BLaER1 treated with 17β-estradiol and CSF1 and Interleukin-3, amounts not matched to agents 10 nM and 100 nM (cell line): ENCODE measurements around the gene ZNF493.
A peak's percentile ranks its signal among the peaks of the same experiment; 100 is the strongest.

ENCODE experiments used
- H3K27ac ChIP-seq, 11 experiments: shearing (Covaris generic); formaldehyde crosslinking; 2 replicates each; pipeline ENCODE4 v1.8.1; 2022
- H3K27me3 ChIP-seq, 11 experiments: shearing (Covaris generic); formaldehyde crosslinking; 2 replicates each; pipeline ENCODE4 v1.8.1; 2022
- H3K36me3 ChIP-seq, 11 experiments: shearing (Covaris generic); formaldehyde crosslinking; 2 replicates each; pipeline ENCODE4 v1.8.1; 2022
- H3K4me1 ChIP-seq, 10 experiments: shearing (Covaris generic); formaldehyde crosslinking; 2 replicates each; pipeline ENCODE4 v1.8.1; 2022
- H3K4me2 ChIP-seq, 11 experiments: shearing (Covaris generic); formaldehyde crosslinking; 2 replicates each; pipeline ENCODE4 v1.8.1; 2022
- H3K4me3 ChIP-seq, 10 experiments: shearing (Covaris generic); formaldehyde crosslinking; 2 replicates each; pipeline ENCODE4 v1.8.1; 2022
- H3K9ac ChIP-seq, 11 experiments: shearing (Covaris generic); formaldehyde crosslinking; 2 replicates each; pipeline ENCODE4 v1.8.1; 2022
- H3K9me3 ChIP-seq, 11 experiments: shearing (Covaris generic); formaldehyde crosslinking; replicated peaks in 1 of 11; 2 replicates each; pipeline ENCODE4 v1.8.1; 2022
- H4K20me1 ChIP-seq, 11 experiments: shearing (Covaris generic); formaldehyde crosslinking; 2 replicates each; pipeline ENCODE4 v1.8.1; 2022
- Cebpa-rat ChIP-seq, 11 experiments: shearing (Covaris generic); IDR thresholded peaks; 2 replicates each; pipeline ENCODE4 v1.8.1; 2022

The ZNF493 gene

DNA sequence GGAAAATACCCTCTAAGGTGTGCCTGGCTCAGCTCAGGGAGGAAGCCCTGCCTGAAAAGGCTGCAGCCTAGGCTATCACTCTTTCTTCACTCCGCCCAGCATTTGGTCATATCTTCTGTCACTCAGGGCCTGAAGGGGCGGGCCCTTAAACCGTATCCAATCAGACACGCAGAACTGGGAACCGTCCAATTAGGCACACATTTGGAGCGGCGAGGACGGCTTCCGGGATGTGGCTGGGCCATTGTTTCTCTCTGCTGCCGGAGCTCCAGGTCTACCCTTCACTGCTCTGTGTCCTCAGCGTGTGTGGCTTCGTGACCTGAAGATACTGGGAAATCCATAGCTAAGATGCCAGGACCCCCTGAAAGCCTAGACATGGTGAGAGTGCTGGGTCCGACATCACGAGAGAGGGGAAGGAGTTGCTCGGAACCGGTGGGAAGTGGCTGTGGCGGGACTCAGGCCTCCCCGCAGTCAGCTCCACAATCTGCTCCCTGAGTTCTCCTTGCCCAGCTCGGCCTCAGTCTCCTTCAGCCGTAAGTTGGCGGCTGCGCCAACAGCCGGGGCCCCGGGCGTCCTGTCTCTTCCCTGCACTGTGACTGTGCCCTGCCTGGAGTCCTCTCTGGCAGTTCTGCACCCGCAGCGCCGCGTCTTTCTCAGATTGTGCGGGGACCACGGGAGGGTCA, at the start of gene ZNF493:
ZNF493 (plus strand) TSS at position 241 of the 680 bp plus-strand sequence; CDS start at position 346, 105 bp downstream.
- H3K4me2 ChIP-seq, result peak within 1 kb of the TSS; percentile 74 to 93 (median 88)
- peak within 1 kb of the TSS; percentile 71 to 93 (median 85) for H3K27ac ChIP-seq
- H3K4me1 ChIP-seq, result peaks cover 0 to 10% (median 9%) of the 10 kb centered on the region in 10 experiments; a peak in 11 of 20 replicates
- H3K9me3 ChIP-seq, result peaks cover 72 to 88% (median 85%) of the 10 kb centered on the region in 11 experiments
- H3K9ac ChIP-seq, result peak within 1 kb of the TSS; percentile 86 to 95 (median 89)
- no peaks in the 10 kb centered on the region for H3K27me3 ChIP-seq
- H3K4me3 ChIP-seq, result peak within 1 kb of the TSS; percentile 73 to 94 (median 85)
- no peaks in the 10 kb centered on the region; a peak in 1 of 22 replicates for H4K20me1 ChIP-seq
- peaks cover 36 to 44% (median 39%) of the 10 kb centered on the region in 11 experiments for H3K36me3 ChIP-seq
- no peak for TF ChIP-seq Cebpa-rat (IDR thresholded peaks at IDR 0.05)

DNA sequence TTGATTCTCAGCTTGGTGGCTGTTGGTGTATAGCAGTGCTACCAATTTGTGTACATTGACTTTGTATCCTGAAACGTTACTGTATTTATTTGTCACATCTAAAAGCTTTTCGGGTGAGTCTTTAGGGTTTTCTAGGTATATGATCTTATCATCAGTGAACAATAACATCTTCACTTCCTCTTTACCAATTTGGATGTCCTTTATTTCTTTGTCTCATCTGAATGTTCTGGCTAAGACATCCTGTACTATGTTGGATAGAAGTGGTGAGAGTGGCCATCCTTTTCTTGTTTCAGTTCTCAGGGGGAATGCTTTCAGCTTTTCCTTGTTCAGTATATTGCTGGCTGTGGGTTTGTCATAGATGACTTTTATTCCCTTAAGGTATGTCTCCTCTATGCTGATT, 44.1 kb upstream of the ZNF493 start:
- H3K4me1 ChIP-seq, result no peaks in the 10 kb centered on the region
- no peak overlapping the region for H3K4me3 ChIP-seq
- no peak overlapping the region for H3K27ac ChIP-seq
- H3K9ac ChIP-seq, result no peak overlapping the region
- no peaks in the 10 kb centered on the region for H4K20me1 ChIP-seq
- no peak overlapping the region for H3K4me2 ChIP-seq
- H3K27me3 ChIP-seq, result no peaks in the 10 kb centered on the region
- no peaks in the 10 kb centered on the region for H3K36me3 ChIP-seq
- H3K9me3 ChIP-seq, result peaks cover 40 to 61% (median 54%) of the 10 kb centered on the region in 11 experiments
- no peak for TF ChIP-seq Cebpa-rat (IDR thresholded peaks at IDR 0.05)

DNA sequence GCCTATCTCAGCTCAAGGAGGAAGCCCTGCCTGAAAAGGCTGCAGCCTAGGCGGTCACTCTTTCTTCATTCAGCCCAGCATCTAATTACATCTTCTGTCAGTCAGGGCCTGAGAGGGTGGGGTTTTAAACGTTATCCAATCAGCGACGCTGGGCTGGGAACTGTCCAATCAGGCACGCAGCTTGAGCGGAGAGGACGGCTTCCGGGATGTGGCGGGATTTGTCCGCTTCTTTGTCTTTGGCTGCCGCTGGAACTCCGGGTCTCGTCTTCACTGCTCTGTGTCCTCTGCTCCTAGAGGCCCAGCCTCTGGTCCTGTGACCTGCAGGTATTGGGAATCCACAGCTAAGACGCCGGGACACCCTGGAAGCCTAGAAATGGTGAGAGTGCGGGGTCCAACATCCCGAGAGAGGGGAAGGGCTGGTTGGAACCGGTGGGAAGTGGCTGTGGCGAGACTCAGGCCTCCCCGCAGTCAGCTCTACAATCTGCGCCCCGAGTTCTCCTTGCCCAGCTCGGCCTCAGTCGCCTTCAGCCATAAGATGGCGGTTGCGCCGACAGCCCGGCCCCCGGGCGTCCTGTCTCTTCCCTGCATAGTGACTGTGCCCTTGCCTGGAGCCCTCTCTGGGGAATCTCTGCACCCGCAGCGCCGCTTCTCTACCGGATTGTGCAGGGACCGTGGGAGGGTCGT, 38.0 kb upstream of the ZNF493 start, which contains the start of gene ZNF738:
ZNF738 (plus strand) TSS at position 233 of the 684 bp plus-strand sequence; CDS start at position 374, 141 bp downstream.
- TF ChIP-seq Cebpa-rat (IDR thresholded peaks at IDR 0.05), result no peak
- no peaks in the 10 kb centered on the region; a peak in 1 of 22 replicates for H4K20me1 ChIP-seq
- H3K4me3 ChIP-seq, result peak within 1 kb of the TSS; percentile 79 to 100 (median 93)
- H3K9ac ChIP-seq, result peak within 1 kb of the TSS; percentile 89 to 99 (median 97)
- H3K36me3 ChIP-seq, result peaks cover 32 to 40% (median 39%) of the 10 kb centered on the region in 11 experiments
- H3K4me1 ChIP-seq, result peaks cover 0 to 11% (median 5%) of the 10 kb centered on the region in 10 experiments; a peak in 10 of 20 replicates
- peak within 1 kb of the TSS; percentile 80 to 99 (median 97) for H3K27ac ChIP-seq
- H3K27me3 ChIP-seq, result no peaks in the 10 kb centered on the region; a peak in 2 of 22 replicates
- H3K4me2 ChIP-seq, result peak within 1 kb of the TSS; percentile 62 to 87 (median 72)
- peaks cover 56 to 78% (median 68%) of the 10 kb centered on the region in 11 experiments for H3K9me3 ChIP-seq

- H4K20me1 ChIP-seq, result no peaks in the 10 kb centered on the region; a peak in 1 of 22 replicates
- no peak for TF ChIP-seq Cebpa-rat (IDR thresholded peaks at IDR 0.05)
- H3K36me3 ChIP-seq, result peaks cover 66 to 74% (median 73%) of the 10 kb centered on the region in 11 experiments
- H3K4me2 ChIP-seq, result no peak overlapping the region
- no peak overlapping the region for H3K27ac ChIP-seq
- H3K4me1 ChIP-seq, result peaks cover 0 to 11% (median 5%) of the 10 kb centered on the region in 10 experiments; a peak in 10 of 20 replicates
- H3K9me3 ChIP-seq, result peaks cover 71 to 85% (median 82%) of the 10 kb centered on the region in 11 experiments
- H3K4me3 ChIP-seq, result peak overlapping the region in 8 of 10 experiments; percentile 89 to 100 (median 94); a peak in 9 of 20 replicates
- H3K9ac ChIP-seq, result no peak overlapping the region
- H3K27me3 ChIP-seq, result no peaks in the 10 kb centered on the region; a peak in 2 of 22 replicates
Observed at GRCh38 chr19:21362291-21362690, 34.6 kb upstream of the ZNF493 start.

DNA sequence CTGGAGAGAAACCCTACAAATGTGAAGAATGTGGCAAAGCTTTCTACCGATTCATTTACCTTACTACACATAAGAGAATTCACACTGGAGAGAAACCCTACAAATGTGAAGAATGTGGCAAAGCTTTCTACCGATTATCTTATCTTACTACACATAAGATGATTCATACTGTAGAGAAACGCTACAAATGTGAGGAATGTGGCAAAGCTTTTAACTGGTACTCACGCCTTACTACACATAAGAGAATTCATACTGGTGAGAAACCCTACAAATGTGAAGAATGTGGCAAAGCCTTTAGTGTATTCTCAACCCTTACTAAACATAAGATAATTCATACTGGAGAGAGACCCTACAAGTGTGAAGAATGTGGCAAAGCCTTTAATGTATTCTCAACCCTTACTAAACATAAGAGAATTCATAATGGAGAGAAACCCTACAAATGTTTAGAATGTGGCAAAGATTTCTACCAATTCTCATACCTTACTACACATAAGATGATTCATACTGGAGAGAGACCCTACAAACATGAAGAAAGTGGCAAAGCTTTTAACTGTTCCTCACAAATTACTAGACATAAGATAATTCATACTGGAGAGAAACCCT, 12.9 kb upstream of the ZNF493 start:
- no peak for TF ChIP-seq Cebpa-rat (IDR thresholded peaks at IDR 0.05)
- peaks cover 96 to 100% (median 99%) of the 10 kb centered on the region in 11 experiments for H3K9me3 ChIP-seq
- H3K9ac ChIP-seq, result no peak overlapping the region

DNA sequence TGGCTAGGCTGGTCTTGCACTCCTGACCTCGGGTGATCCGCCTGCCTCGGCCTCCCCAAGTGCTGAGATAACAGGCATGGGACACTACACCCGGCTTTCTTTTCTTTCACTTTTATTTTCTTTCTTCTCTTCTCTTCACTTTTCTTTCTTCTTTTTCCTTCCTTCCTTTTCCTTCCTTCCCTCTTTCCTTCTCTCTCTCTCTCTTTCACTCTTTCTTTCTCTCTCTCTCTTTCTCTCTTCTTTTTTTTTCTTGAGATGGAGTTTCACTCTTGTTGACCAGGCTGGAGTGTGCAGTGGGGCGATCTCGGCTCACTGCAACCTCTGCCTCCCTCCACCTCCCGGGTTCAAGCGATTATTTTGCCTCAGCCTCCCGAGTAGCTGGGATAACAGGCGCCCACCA, 812 bp upstream of the ZNF493 start:
- Histone ChIP-seq H3K36me3 (peaks cover 28 to 35% (median 30%) of the 10 kb centered on the region in 11 experiments), H3K27ac (peak overlapping the region in 3 of 11 experiments; percentile 83 to 87 (median 84); a peak in 3 of 22 replicates), H3K27me3 (no peaks in the 10 kb centered on the region), H3K4me2 (0 out of 22 replicates have a peak overlapping the region, but pooled peaks of 1 of the 11 experiments have one; percentile 15), H3K4me3 (peak overlapping the region in 6 of 10 experiments; percentile 82 to 94 (median 90); a peak in 8 of 20 replicates), H3K9me3 (peaks cover 66 to 87% (median 85%) of the 10 kb centered on the region in 11 experiments), H3K9ac (no peak overlapping the region), H4K20me1 (no peaks in the 10 kb centered on the region; a peak in 1 of 22 replicates), H3K4me1 (peaks cover 0 to 10% (median 9%) of the 10 kb centered on the region in 10 experiments; a peak in 11 of 20 replicates)
- no peak for TF ChIP-seq Cebpa-rat (IDR thresholded peaks at IDR 0.05)

More for the DNA sequence above, 12.9 kb upstream of the ZNF493 start:
- Histone ChIP-seq H3K4me3 (peak overlapping the region in 7 of 10 experiments; percentile 1 to 40 (median 22); a peak in 4 of 20 replicates), H3K4me1 (no peaks in the 10 kb centered on the region), H4K20me1 (no peaks in the 10 kb centered on the region), H3K27me3 (no peaks in the 10 kb centered on the region), H3K36me3 (peaks cover 57 to 89% (median 83%) of the 10 kb centered on the region in 11 experiments), H3K27ac (no peak overlapping the region), H3K4me2 (no peak overlapping the region)

DNA sequence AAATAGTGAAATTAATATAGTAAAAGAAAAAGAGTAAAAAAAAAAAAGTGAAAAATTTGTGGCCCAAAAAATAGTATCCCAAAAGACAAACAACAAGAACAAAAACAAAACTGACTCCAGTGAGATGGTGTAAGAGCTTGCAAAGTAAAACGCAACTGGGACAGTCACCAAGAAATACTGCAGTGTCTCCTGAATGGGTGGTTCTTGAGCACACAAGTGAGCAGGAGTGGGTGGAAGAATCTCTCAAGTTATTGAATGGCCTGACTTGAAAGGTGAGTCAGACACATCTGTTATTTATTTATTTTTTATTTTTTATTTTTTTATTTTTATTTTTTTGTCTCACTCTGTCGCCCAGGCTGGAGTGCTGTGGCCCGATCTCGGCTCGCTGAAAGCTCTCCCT, 1.9 kb downstream of the ZNF493 start:
- Histone ChIP-seq H3K36me3 (peaks cover 55 to 62% (median 57%) of the 10 kb centered on the region in 11 experiments), H3K4me1 (peaks cover 0 to 10% (median 9%) of the 10 kb centered on the region in 10 experiments; a peak in 11 of 20 replicates), H3K4me2 (peak overlapping the region in 5 of 11 experiments; percentile 74 to 93 (median 87); a peak in 7 of 22 replicates), H3K27ac (no peak overlapping the region), H3K9me3 (peaks cover 81 to 88% (median 85%) of the 10 kb centered on the region in 11 experiments), H4K20me1 (no peaks in the 10 kb centered on the region; a peak in 1 of 22 replicates), H3K4me3 (peak overlapping the region in 9 of 10 experiments; percentile 73 to 94 (median 88); a peak in 14 of 20 replicates), H3K27me3 (no peaks in the 10 kb centered on the region), H3K9ac (no peak overlapping the region)
- TF ChIP-seq Cebpa-rat (IDR thresholded peaks at IDR 0.05), result no peak

- Histone ChIP-seq H3K9me3 (peaks cover 91 to 96% (median 94%) of the 10 kb centered on the region in 11 experiments), H3K36me3 (peaks cover 91 to 96% (median 93%) of the 10 kb centered on the region in 11 experiments)
- TF ChIP-seq Cebpa-rat (IDR thresholded peaks at IDR 0.05), result no peak
Observed at GRCh38 chr19:21402303-21402985, 5.5 kb downstream of the ZNF493 start.

More at GRCh38 chr19:21402303-21402985, 5.5 kb downstream of the ZNF493 start:
- Histone ChIP-seq H4K20me1 (no peaks in the 10 kb centered on the region; a peak in 1 of 22 replicates), H3K4me1 (peaks cover 0 to 10% (median 9%) of the 10 kb centered on the region in 10 experiments; a peak in 11 of 20 replicates), H3K4me3 (peak overlapping the region in 2 of 10 experiments; percentile 18 to 24; a peak in 3 of 20 replicates), H3K27me3 (no peaks in the 10 kb centered on the region), H3K27ac (no peak overlapping the region), H3K9ac (no peak overlapping the region), H3K4me2 (no peak overlapping the region)
